Stimulated activated CD4-positive, alpha-beta T cell treated with anti-CD3 and anti-CD28 coated beads, Interleukin-1b, Interleukin-23, amount 100 ng/mL, for 4 hours (primary cell): Measurements from ENCODE around the gene SH2D2A.

Experiments used
- DNase-seq, 2 donors: peaks; one replicate each; pipeline ENCODE4 v3.0.0-alpha.2; 2020; ENCODE audit warnings: low read depth in 2 of 2

SH2D2A gene

DNA sequence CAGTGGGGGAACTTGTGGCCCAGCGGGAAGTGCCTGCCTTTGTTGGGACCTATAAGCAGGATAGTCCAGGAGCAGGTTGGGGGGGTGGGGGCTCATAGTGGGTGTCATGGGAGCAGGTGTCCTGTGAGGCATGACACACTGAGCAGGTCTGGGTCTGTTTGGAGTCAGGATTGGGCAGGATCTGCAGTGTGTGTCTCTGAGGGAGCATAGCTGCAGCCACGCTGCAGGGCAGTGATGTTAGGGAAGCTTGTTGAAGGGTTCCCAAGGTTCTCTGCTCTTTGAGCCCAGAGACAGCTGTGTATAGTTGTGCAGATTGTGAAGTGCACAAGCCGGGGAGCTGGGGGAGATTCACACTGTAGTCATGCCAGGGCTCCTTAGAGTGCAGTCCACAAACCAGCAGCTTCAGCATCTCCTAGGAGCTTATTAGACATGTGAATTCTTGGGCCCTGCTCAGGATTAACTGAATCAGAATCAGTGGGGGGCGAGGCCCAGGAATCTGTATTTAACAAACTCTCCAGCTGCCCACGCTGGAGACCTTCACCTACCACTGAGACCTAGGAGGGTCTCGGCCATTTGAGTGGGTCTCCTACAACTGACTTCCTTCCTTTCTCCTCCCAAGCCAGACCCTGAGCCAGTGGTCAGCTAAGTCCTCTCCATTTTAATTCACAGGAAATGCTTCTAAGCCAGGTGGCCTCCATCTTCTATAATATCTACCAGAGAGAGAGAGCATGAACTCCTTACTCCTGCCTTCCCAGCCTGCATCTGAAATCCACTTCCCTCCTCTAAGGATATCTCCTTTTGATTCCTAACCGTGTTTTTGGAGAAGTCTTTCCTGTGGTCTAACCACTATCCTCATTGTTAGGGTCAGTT is 31.2 kb upstream of the SH2D2A start:
- DNase-seq, result no peak

- DNase-seq, result no peak
Observed at GRCh38 chr1:156846643-156847042, 30.0 kb upstream of the SH2D2A start.

GRCh38 chr1:156845953-156846545 is 29.4 kb upstream of the SH2D2A start:
- DNase-seq, result no peak

DNA sequence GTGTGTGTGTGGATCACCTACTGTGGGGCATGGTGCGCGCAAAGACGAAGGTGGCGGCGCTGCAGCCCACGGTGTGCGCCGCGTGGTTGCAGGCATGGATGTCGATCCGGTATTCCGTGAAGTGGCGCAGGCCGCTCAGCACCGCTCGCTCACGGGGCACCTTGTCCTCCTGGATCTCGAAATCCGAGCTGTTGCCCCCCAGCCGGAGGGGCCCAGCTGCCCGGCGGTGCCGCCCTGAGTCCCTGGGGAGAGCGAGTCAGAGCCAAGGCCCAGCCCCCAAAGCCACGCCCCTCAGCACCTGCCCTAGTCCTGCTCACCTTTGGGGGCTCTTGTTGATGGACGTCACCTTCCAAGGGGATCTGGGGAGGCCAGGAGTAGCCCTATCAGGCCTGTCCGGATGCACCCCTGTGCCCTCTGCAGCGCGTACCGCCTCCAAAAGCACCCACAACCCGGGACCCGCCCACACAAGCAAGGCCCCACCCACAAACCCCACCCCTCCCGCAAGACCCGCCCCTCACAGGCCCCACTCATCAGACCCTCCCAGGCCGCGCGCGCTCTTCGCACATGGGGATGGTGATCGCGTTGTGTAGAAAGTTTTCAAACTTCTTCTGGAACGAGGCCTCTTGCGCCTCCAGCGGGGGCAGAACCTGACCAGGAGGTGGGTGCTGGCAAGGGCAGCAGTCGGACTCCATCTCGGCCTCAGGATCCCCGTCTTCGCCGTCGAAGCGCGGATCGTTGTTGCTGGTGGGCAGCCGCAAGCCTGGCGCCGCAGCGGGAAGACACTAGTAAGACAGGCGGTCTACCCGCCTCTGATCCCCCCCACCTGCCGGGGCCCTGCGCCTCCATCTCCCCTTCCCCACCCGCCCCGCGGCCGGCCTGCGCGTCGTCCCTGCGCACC is 28.7 kb upstream of the SH2D2A start:
- peak; percentile 26 to 31 for DNase-seq

DNA sequence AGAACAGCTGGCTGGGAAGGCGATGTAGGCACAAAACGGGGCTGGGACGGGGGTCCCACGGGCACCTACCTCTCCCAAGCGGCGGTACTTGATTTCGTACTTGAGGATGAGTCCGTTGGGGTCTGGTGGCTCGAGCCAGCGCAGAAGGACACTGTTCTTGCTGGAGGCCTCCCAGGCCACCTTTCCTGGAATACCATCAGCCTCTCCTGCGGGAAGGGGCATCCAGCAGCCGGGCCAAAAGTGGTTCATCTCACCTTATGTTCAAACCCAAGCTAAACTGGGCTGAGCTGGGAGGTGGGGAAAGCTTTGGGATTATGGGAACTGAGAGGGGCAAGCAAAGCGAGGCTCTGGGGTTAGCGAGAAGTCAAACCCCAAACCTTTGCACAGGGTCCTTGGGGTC is 28.0 kb upstream of the SH2D2A start:
- DNase-seq, result no peak

DNA sequence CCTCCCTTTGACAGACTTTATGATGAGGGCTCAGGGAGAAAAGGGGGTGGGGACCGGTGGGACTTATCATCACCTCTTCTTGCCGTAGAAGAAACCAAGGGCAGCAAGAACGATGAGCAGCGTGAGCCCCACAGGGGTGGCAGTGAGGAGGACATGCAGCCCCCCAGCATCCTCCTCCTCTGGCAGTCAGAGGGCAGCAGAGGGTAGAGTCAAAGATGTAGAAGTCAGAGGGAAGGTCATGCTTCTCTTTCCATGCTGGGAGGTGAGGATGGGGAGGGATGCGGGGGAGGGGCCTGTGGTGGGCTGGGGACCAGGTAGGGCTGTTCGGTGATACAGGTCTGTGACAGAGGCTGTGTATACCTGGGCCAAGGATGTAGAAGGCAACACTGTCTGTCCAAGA is 27.5 kb upstream of the SH2D2A start:
- no peak for DNase-seq

- no peak for DNase-seq
Observed at GRCh38 chr1:156842618-156843300, 26.1 kb upstream of the SH2D2A start.

DNA sequence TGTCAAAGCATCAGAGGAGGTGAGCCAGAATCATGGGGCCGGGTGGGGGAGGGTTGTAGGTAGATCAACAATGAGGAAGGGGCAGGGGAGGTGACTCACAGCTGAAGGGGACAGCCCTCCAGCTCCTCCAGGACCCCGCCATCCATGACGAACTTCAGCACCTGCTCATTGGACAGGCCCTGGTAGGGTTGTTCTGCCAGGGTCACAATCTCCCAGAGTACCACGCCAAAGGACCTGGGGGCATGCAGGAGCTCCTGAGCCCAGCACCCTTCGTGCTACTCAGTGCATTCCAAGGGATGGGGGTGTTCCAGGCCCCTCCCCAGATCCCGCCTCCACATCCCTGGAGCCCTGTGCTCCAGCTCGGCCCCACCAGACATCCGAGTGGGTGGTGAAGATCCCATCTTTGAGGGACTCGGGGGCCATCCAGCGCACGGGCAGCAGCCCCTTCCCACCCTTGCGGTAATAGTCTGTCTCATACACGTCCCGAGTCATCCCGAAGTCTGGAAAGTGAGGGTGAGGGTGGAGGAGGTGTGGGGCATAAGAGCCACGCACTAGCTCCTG is 24.7 kb upstream of the SH2D2A start:
- no peak for DNase-seq

- DNase-seq, result no peak
Observed at GRCh38 chr1:156840898-156841279, 24.2 kb upstream of the SH2D2A start.

- no peak for DNase-seq
Observed at GRCh38 chr1:156840186-156840897, 23.7 kb upstream of the SH2D2A start.

GRCh38 chr1:156839426-156840109 is 22.9 kb upstream of the SH2D2A start:
- DNase-seq, result no peak

GRCh38 chr1:156838972-156839371 is 22.3 kb upstream of the SH2D2A start:
- no peak for DNase-seq

DNA sequence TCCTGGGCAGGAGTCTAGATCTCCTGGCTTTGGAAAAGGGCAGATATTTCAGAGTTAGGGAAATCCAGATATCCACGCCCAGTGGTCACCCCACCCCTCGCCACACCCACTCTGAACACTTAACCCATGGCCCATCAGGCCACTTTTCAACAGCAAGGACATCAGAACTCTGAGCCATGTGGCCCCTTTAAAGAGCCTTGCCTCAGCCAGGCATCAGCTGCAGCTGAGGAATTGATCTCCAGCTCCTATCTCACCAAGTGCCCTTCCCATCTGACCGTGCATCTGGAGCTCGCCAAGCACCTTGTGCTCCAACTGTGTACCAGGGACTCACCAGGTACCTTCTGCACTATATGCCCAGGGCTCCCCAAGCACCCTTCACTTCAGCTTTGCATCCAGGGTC is 20.2 kb upstream of the SH2D2A start:
- no peak for DNase-seq

DNA sequence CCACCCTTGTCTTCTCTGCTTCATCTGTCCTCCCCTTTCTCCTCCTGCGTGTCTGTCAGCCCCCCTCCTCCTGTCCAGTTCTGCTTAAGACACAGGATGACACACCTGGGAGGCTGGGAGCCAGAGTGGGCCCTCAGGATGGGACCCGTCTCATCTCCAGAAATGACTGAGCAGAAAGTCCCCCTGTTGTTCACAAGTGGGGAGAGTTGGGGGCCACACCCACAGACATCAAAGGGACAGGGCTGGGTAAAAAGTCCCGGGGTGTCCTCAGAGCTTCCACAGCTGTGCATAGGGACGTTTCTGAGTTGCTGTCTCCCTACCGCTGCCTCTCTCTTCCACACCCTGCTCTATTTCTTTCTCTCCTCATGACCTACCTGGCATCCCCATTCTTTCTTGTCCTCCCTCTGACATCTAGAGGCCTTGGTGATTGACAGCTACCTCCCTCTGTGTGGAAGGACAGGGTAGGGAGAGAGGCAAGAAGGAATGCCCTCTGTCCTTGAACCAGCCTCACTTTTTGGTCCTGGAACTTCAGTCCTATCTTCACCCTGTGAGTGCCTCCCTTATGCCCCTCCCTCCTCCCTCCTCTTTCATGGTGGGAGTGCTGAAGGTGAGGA is 19.5 kb upstream of the SH2D2A start:
- DNase-seq, result peak in 1 of 2 donors; percentile 14

- no peak for DNase-seq
Observed at GRCh38 chr1:156834322-156834721, 17.7 kb upstream of the SH2D2A start.

DNA sequence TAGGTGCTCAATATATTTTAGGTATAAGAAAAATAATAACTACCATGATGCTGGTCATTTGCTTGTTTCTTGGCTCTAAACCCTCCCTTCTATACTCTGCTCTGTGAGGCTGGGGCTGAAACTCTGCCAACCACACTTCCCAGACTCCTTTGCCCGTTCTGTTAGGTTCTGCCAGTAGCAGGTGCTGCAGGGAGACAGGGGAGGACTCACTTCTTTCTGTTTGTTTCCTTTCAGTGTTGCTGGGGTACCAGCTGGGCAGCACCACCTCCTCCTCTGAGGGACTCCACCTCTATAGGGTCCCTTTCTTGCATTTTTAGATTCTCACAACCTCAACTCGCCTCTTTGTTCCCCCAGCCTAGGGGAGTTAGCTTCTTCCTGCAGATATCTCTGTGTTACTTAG is 17.0 kb upstream of the SH2D2A start:
- DNase-seq, result no peak

DNA sequence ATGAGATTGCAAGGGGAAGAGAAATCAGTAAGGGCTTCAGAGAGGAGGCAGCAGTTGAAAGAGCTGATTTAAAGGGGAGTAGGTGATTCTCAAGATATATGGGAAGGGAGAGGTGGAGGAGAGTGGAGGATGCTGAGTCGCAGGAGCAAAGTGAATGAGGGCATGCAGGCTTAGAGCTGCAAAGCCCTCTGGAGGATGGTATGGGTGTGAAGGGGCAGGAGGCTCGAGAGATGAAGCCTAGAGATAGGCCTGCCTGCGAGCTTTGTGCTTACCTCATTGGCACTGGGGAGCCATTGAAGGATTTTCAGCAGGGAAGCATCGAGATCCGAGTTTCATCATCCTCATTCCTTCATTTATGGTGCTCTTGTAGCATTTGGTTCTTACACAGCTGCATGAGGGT is 15.8 kb upstream of the SH2D2A start:
- no peak for DNase-seq

GRCh38 chr1:156828400-156829124 is 11.9 kb upstream of the SH2D2A start:
- DNase-seq, result no peak

- DNase-seq, result no peak
Observed at GRCh38 chr1:156826630-156827029, 10.0 kb upstream of the SH2D2A start.
